ACC112 (cell line): ENCODE data around the gene TF.
"Not testable (repeated sequence)": the region's sequence is repeated elsewhere in the genome, so short reads cannot be mapped to it uniquely, and the experiment has no call there.

Source experiments
- H2AFZ ChIP-seq: fragments of 200-600 bp; sonication (generic); one replicate; pipeline ENCODE4 v1.6.0; 2017; ENCODE audit warnings: antibody characterized with exemption, low read length; ENCODE audit not compliant: unreplicated experiment
- H3K27ac ChIP-seq: fragments of 200-600 bp; sonication (generic); 2 replicates; pipeline ENCODE4 v1.5.1; 2014; ENCODE audit warnings: low read depth, mild to moderate bottlenecking, antibody characterized with exemption, low read length, moderate library complexity
- H3K27me3 ChIP-seq: fragments of 200-600 bp; sonication (generic); 2 replicates; pipeline ENCODE4 v1.6.1; 2014; ENCODE audit warnings: mild to moderate bottlenecking, antibody characterized with exemption, low read length, moderate library complexity, mixed read lengths; ENCODE audit not compliant: insufficient read depth
- H3K36me3 ChIP-seq: fragments of 200-600 bp; sonication (generic); 2 replicates; pipeline ENCODE4 v1.6.1; 2016; ENCODE audit warnings: mild to moderate bottlenecking, antibody characterized with exemption, low read length, moderate library complexity, mixed read lengths; ENCODE audit not compliant: insufficient read depth
- H3K4me1 ChIP-seq: fragments of 200-600 bp; sonication (generic); one replicate; pipeline ENCODE4 v1.6.1; 2016; ENCODE audit warnings: low read length, mixed read lengths; ENCODE audit not compliant: insufficient read depth, unreplicated experiment, control insufficient read depth
- H3K4me3 ChIP-seq: fragments of 200-600 bp; sonication (generic); 2 replicates; pipeline ENCODE4 v1.5.1; 2014; ENCODE audit warnings: mild to moderate bottlenecking, low read depth, low read length
- H3K79me2 ChIP-seq: fragments of 200-600 bp; sonication (generic); one replicate; pipeline ENCODE4 v1.6.0; 2016; ENCODE audit warnings: low read length; ENCODE audit not compliant: control insufficient read depth, unreplicated experiment, insufficient read depth

The TF gene

GRCh38 chr3:133765256-133765655 is 19.1 kb downstream of the TF start:
- Histone ChIP-seq H3K27ac (no peak overlapping the region), H3K27me3 (peaks cover 95% of the 10 kb centered on the region), H3K36me3 (no peaks in the 10 kb centered on the region), H3K4me3 (no peak overlapping the region), H3K4me1 (no peaks in the 10 kb centered on the region), H2AFZ (no peak overlapping the region), H3K79me2 (no peaks in the 10 kb centered on the region)

GRCh38 chr3:133767607-133768006 is 21.4 kb downstream of the TF start:
- Histone ChIP-seq H3K4me1 (no peaks in the 10 kb centered on the region), H2AFZ (no peak overlapping the region), H3K36me3 (no peaks in the 10 kb centered on the region), H3K79me2 (no peaks in the 10 kb centered on the region), H3K27ac (no peak overlapping the region), H3K4me3 (no peak overlapping the region), H3K27me3 (peaks cover 86% of the 10 kb centered on the region)

GRCh38 chr3:133769536-133769935 is 23.3 kb downstream of the TF start:
- peaks cover 75% of the 10 kb centered on the region for H3K27me3 ChIP-seq
- no peaks in the 10 kb centered on the region for H3K4me1 ChIP-seq
- no peak overlapping the region for H3K4me3 ChIP-seq
- no peaks in the 10 kb centered on the region for H3K79me2 ChIP-seq
- no peaks in the 10 kb centered on the region for H3K36me3 ChIP-seq
- H2AFZ ChIP-seq: no peak overlapping the region
- no peak overlapping the region for H3K27ac ChIP-seq

- Histone ChIP-seq H3K4me3 (no peak overlapping the region), H3K36me3 (no peaks in the 10 kb centered on the region), H3K79me2 (no peaks in the 10 kb centered on the region), H3K27me3 (peaks cover 69% of the 10 kb centered on the region), H2AFZ (no peak overlapping the region), H3K27ac (no peak overlapping the region), H3K4me1 (no peaks in the 10 kb centered on the region)
These were observed 27.5 kb downstream of the TF start for GRCh38 chr3:133773732-133774131.

- no peak overlapping the region for H2AFZ ChIP-seq
These were observed 29.1 kb downstream of the TF start for GRCh38 chr3:133775309-133775708.

GRCh38 chr3:133775835-133776234 is 29.6 kb downstream of the TF start:
- peaks cover 66% of the 10 kb centered on the region for H3K27me3 ChIP-seq
- no peak overlapping the region for H3K4me3 ChIP-seq
- H3K79me2 ChIP-seq: no peaks in the 10 kb centered on the region
- no peak overlapping the region for H2AFZ ChIP-seq
- H3K36me3 ChIP-seq: no peaks in the 10 kb centered on the region
- H3K27ac ChIP-seq: no peak overlapping the region
- H3K4me1 ChIP-seq: no peaks in the 10 kb centered on the region

More at GRCh38 chr3:133775309-133775708, 29.1 kb downstream of the TF start:
- Histone ChIP-seq H3K4me1 (no peaks in the 10 kb centered on the region), H3K36me3 (no peaks in the 10 kb centered on the region), H3K27me3 (peaks cover 71% of the 10 kb centered on the region), H3K79me2 (no peaks in the 10 kb centered on the region), H3K4me3 (no peak overlapping the region), H3K27ac (no peak overlapping the region)

GRCh38 chr3:133776794-133777438 is 30.7 kb downstream of the TF start:
- H2AFZ ChIP-seq: no peak overlapping the region
- no peak overlapping the region for H3K4me3 ChIP-seq
- no peaks in the 10 kb centered on the region for H3K4me1 ChIP-seq
- no peaks in the 10 kb centered on the region for H3K36me3 ChIP-seq
- H3K27ac ChIP-seq: no peak overlapping the region
- peaks cover 65% of the 10 kb centered on the region for H3K27me3 ChIP-seq
- no peaks in the 10 kb centered on the region for H3K79me2 ChIP-seq

GRCh38 chr3:133777807-133778568 is 31.8 kb downstream of the TF start:
- Histone ChIP-seq H3K4me1 (no peaks in the 10 kb centered on the region), H3K36me3 (no peaks in the 10 kb centered on the region), H3K27ac (no peak overlapping the region), H3K27me3 (peaks cover 66% of the 10 kb centered on the region), H3K79me2 (no peaks in the 10 kb centered on the region), H2AFZ (no peak overlapping the region), H3K4me3 (no peak overlapping the region)

- no peak overlapping the region for H2AFZ ChIP-seq
- no peak overlapping the region for H3K4me3 ChIP-seq
- H3K79me2 ChIP-seq: no peaks in the 10 kb centered on the region
- H3K27ac ChIP-seq: no peak overlapping the region
- H3K27me3 ChIP-seq: peaks cover 63% of the 10 kb centered on the region
- no peaks in the 10 kb centered on the region for H3K36me3 ChIP-seq
- no peaks in the 10 kb centered on the region for H3K4me1 ChIP-seq
These were observed 33.5 kb downstream of the TF start for GRCh38 chr3:133779626-133780203.

GRCh38 chr3:133780756-133781155 is 34.6 kb downstream of the TF start:
- peaks cover 56% of the 10 kb centered on the region for H3K27me3 ChIP-seq
- H3K79me2 ChIP-seq, H3K4me3 ChIP-seq, H3K36me3 ChIP-seq, H3K4me1 ChIP-seq, H2AFZ ChIP-seq, H3K27ac ChIP-seq: not testable (repeated sequence)

- Histone ChIP-seq H3K27me3 (peaks cover 48% of the 10 kb centered on the region), H3K36me3 (no peaks in the 10 kb centered on the region)
These were observed 35.4 kb downstream of the TF start for GRCh38 chr3:133781570-133781969.

More at GRCh38 chr3:133781570-133781969, 35.4 kb downstream of the TF start:
- no peak overlapping the region for H2AFZ ChIP-seq
- H3K4me3 ChIP-seq: no peak overlapping the region
- no peak overlapping the region for H3K27ac ChIP-seq
- H3K79me2 ChIP-seq: no peaks in the 10 kb centered on the region
- no peaks in the 10 kb centered on the region for H3K4me1 ChIP-seq
